Measurements from ENCODE around the gene KIAA0513. TPM values are rescaled to one million over a fixed set of nuclear protein-coding genes. Genes with fewer than 3 reads are reported as not detected.

The KIAA0513 gene
- total RNA-seq, 2 donors from 2014 or later = 23.1 to 71.9 TPM

GRCh38 chr16:85055493-85056210, 28.1 kb downstream of the KIAA0513 start:
- peak in 3 of 4 donors; percentile 40 to 76 (median 40) for DNase-seq
- peak; percentile 49 for ATAC-seq
- Histone ChIP-seq H3K27ac (peak overlapping the region; percentile 32 to 69 (median 42)), H3K4me3 (no peak overlapping the region), H3K36me3 (replicated peaks in 1 of 2; ENCODE audit: insufficient read depth in 1 of 2, low read depth in 2 of 2) (no peaks in the 10 kb centered on the region), H3K27me3 (no peaks in the 10 kb centered on the region), H3K4me1 (peaks cover 20% of the 10 kb centered on the region), H3K9me3 (no peaks in the 10 kb centered on the region)
- 43 to 55% methylated on average over 14 of the region's 14 CpGs for WGBS, 2 donors
- no peak for TF ChIP-seq POLR2A (IDR thresholded peaks at IDR 0.05)
- TF ChIP-seq CTCF (IDR thresholded peaks at IDR 0.05) = no peak
- intact Hi-C loops (cut with DNase I) = no loop called here

GRCh38 chr16:85056211-85056748, 28.7 kb downstream of the KIAA0513 start:
- 82 to 88% methylated on average over 16 of the region's 16 CpGs for WGBS, 2 donors
- H3K9me3 ChIP-seq = no peaks in the 10 kb centered on the region
- H3K4me3 ChIP-seq = no peak overlapping the region
- H3K27ac ChIP-seq = peak overlapping the region in 2 of 4 donors; percentile 52 to 69
- no peak for DNase-seq
- intact Hi-C loops (cut with DNase I) = no loop called here
- H3K4me1 ChIP-seq = peaks cover 20% of the 10 kb centered on the region
- no peaks in the 10 kb centered on the region for H3K27me3 ChIP-seq
- TF ChIP-seq POLR2A (IDR thresholded peaks at IDR 0.05) = no peak
- peak in 1 of 7 experiments; percentile 29 for TF ChIP-seq CTCF (IDR thresholded peaks at IDR 0.05)
- ATAC-seq = no peak
- no peaks in the 10 kb centered on the region for H3K36me3 ChIP-seq (replicated peaks in 1 of 2; ENCODE audit: insufficient read depth in 1 of 2, low read depth in 2 of 2)

GRCh38 chr16:85057212-85057889, 29.8 kb downstream of the KIAA0513 start:
- Histone ChIP-seq H3K9me3 (no peaks in the 10 kb centered on the region), H3K36me3 (replicated peaks in 1 of 2; ENCODE audit: insufficient read depth in 1 of 2, low read depth in 2 of 2) (no peaks in the 10 kb centered on the region), H3K27ac (no peak overlapping the region), H3K4me3 (no peak overlapping the region), H3K4me1 (peaks cover 20% of the 10 kb centered on the region), H3K27me3 (no peaks in the 10 kb centered on the region)
- intact Hi-C loops (cut with DNase I) = no loop called here
- ATAC-seq (peak; percentile 71), DNase-seq (peak; percentile 33 to 55 (median 46))
- TF ChIP-seq CTCF (IDR thresholded peaks at IDR 0.05) = peak; percentile 16 to 49 (median 41)
- TF ChIP-seq POLR2A (IDR thresholded peaks at IDR 0.05) = no peak
- 64 to 71% methylated on average over 9 of the region's 9 CpGs for WGBS, 2 donors

- intact Hi-C loops (cut with DNase I) = no loop called here
- Histone ChIP-seq H3K27me3 (no peaks in the 10 kb centered on the region), H3K36me3 (replicated peaks in 1 of 2; ENCODE audit: insufficient read depth in 1 of 2, low read depth in 2 of 2) (no peaks in the 10 kb centered on the region), H3K9me3 (no peaks in the 10 kb centered on the region), H3K4me3 (no peak overlapping the region), H3K4me1 (peaks cover 20% of the 10 kb centered on the region), H3K27ac (no peak overlapping the region)
- TF ChIP-seq CTCF (IDR thresholded peaks at IDR 0.05) (no peak), POLR2A (IDR thresholded peaks at IDR 0.05) (no peak)
- ATAC-seq (no peak), DNase-seq (no peak)
- WGBS, 2 donors = 95 to 100% methylated on average over 2 to 7 of the region's 7 CpGs
These were observed 30.4 kb downstream of the KIAA0513 start for GRCh38 chr16:85057948-85058347.

Measured in body of pancreas (tissue), 4 donors.